GM19238 (cell line): ENCODE data around the gene RTL10.

Source experiments
- DNase-seq: peaks from one replicate; pipeline ENCODE4 v3.0.0; 2011; ENCODE audit warnings: low spot score; ENCODE audit not compliant: insufficient read length

RTL10 gene

GRCh38 chr22:19876314-19876940, 21.8 kb upstream of the RTL10 start:
- DNase-seq = no peak

GRCh38 chr22:19875531-19876313, 21.0 kb upstream of the RTL10 start:
- DNase-seq = no peak

- no peak for DNase-seq
Observed at GRCh38 chr22:19875061-19875530, 20.4 kb upstream of the RTL10 start.

- DNase-seq = no peak
Observed at GRCh38 chr22:19874307-19875060, 19.8 kb upstream of the RTL10 start.

- no peak for DNase-seq
Observed at GRCh38 chr22:19873960-19874306, 19.3 kb upstream of the RTL10 start.

- no peak for DNase-seq
Observed at GRCh38 chr22:19873138-19873959, 18.7 kb upstream of the RTL10 start.

GRCh38 chr22:19872779-19873137, 18.1 kb upstream of the RTL10 start:
- DNase-seq = no peak

GRCh38 chr22:19871845-19872778, 17.4 kb upstream of the RTL10 start:
- no peak for DNase-seq

- no peak for DNase-seq
Observed at GRCh38 chr22:19871023-19871844, 16.6 kb upstream of the RTL10 start.

GRCh38 chr22:19870153-19871022, 15.7 kb upstream of the RTL10 start:
- no peak for DNase-seq

- no peak for DNase-seq
Observed at GRCh38 chr22:19869497-19870152, 15.0 kb upstream of the RTL10 start.

- DNase-seq = no peak
Observed at GRCh38 chr22:19868773-19869471, 14.2 kb upstream of the RTL10 start.

GRCh38 chr22:19868333-19868732, 13.7 kb upstream of the RTL10 start:
- no peak for DNase-seq

GRCh38 chr22:19867617-19868016, 12.9 kb upstream of the RTL10 start:
- DNase-seq = no peak

- no peak for DNase-seq
Observed at GRCh38 chr22:19866665-19867009, 12.0 kb upstream of the RTL10 start.

- DNase-seq = no peak
Observed at GRCh38 chr22:19865141-19865829, 10.6 kb upstream of the RTL10 start.

GRCh38 chr22:19864538-19865106, 9.9 kb upstream of the RTL10 start:
- DNase-seq = no peak
